GM18861 (cell line): Measurements from ENCODE around the gene DONSON.

Experiments used
- ATAC-seq: cut with Tn5 transposase; IDR thresholded peaks from one replicate; pipeline ENCODE4 v1.9.1; 2021; ENCODE audit not compliant: unreplicated experiment

DONSON gene

DNA sequence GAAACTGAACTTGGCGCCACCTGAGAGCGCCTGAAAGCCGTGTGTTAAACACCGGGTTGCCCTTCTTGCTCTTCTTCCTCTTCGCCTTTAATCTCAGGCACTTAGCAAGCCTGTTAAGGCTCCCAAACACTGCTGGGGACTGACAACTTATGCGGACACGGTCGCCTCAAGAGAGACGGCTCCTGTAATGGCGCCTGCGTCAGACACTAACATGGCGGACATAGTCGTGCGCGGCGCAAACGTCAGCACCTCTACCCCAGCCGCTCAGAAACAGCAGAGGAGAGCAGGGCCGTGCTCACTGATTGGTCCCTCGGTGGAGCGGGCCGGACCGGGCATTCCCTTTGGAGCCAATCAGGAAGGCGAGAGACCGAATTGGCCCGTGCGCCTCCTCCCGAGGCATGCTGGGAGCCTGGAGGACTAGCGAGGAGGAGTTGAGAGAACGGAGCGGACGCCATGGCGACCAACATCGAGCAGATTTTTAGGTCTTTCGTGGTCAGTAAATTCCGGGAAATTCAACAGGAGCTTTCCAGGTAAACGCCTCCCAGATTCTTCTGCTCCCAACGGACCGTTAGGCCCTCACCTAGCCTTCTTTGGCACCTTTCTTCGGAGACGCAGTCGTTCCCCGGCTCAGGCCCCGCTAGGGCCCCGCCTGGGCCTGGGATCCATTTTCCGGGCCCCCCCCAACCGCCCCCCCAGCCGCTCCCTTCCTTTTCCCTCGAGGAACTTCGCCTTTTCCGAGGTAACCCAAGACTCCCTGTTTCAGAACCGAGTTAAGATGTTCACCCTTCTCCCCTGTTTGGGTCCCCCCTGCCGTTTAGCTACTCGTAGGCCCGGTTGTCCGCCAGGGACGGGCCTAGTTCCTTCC is 45.6 kb downstream of the DONSON start, which contains the start of gene SON:
Gene SON (plus strand): TSS at position 399 of the 865 bp plus-strand sequence. CDS start 55 bp downstream, at position 454.
- ATAC-seq, result peak; percentile 84

DNA sequence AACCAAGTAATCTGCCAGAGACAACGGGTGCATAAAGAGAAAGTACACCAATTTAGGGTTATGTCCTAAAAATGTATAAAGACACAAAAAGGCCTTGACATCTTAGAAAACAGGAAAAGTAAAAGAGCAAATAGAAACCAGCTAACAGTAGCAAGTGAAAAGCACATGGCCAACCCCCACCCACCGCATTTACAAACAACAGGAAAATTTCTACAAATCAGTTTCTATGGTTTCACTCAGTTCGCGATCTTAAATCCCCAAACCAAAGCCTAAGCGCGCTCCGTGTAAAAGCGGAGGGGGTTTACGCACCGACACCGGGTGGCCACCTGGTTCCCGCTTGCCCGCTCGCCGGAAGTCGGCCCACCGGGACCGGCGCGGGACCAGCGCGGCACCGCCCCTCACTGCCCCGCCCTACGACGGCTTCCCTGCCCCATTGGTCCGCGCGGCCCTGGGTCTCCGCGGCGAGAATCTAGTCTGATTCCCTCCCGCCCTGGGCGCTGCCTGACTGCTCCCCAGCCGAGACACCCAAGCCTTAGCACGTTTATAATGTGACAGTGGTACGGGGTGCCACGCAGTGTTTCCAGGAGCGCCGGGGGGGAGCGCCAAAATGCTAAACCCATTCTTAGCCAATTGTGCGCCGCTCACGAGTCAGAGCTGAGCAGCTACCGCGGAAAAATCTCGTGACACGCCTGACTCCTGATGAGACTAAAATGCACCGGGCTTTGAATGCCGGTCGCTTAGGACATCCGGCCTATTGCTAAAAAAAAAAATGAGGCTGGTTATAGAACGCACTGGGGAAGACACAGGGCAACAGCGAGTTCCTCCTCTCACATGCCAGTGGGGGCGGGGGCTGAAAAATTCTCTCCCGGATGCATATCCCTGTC is 46.5 kb downstream of the DONSON start, which contains the start of gene GART:
Gene GART (minus strand): TSS at position 362 of the 884 bp plus-strand sequence. CDS start 2,802 bp downstream, outside the sequence.
- ATAC-seq, result peak; percentile 44

DNA sequence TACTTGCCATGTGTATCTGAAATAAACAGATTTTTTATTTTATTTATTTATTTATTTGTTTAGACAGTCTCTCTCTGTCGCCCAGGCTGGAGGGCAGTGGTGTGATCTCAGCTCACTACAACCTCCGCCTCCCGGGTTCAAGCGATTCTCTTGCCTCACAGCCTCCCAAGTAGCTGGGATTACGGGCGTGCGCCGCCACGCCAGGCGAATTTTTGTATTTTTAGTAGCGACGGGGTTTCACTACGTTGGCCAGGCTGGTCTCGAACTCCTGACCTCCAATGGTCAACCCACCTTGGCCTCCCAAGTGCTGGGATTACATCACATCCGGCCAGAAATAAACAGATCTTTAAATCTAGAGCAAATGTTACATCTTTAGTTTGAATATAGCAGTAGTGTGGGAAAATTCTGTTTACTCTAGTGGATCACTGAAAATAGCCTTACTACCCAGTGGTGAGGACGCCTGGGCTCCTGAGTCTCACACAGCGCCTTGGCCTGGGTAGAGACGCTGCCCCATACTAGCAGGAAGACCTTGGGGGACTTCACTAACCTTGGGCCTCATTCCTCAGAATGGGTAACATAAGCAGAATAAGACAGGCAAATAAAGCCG is 47.3 kb downstream of the DONSON start:
- ATAC-seq, result no peak

DNA sequence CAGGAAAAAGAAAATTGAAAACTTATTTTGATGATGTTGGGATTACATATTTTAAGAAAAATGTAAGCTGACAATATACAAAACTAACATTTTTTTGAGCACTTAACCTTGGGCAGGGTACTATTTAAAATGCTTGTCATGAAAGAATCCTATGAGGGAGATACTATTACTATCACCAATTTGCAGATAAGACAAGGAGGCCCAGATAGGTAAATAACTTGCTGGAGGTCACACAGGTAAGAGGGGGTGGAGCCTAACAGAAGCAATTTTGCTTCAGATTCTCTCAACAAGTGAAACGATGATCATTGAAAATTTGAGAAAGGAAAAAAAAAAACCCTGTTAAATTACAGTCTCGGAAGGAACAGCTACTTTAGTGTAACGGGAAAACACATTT is 47.8 kb downstream of the DONSON start:
- no peak for ATAC-seq

- no peak for ATAC-seq
These were observed 48.9 kb downstream of the DONSON start for GRCh38 chr21:33539616-33540015.

- ATAC-seq, result no peak
These were observed 51.3 kb downstream of the DONSON start for GRCh38 chr21:33537212-33537611.

DNA sequence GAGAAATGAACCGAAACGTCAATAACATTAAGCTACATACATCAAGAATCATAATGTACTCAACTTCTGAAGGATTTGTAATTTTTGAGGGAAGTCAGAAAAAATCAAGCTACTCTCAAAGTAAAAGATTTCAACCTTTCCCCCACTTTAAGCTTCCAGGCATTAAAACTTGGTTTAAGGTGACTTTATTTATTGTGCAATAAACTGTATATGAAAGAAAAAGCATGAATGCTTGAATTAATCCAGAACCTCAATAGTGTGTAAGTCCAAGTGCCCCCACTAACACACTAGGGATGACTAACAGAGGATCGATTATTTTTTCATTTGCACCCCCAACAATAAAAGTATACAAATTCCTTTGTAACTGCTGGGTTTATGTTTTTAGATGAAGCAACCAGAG is 57.5 kb downstream of the DONSON start:
- ATAC-seq, result no peak
